G401.6 (cell line): Measurements from ENCODE around the gene JTB.

ENCODE experiments used
- FAIRE-seq: peaks from 2 replicates; lab custom pipeline; 2012; peaks lifted over from hg19 to GRCh38; lab: Jason Lieb, UNC

JTB gene

DNA sequence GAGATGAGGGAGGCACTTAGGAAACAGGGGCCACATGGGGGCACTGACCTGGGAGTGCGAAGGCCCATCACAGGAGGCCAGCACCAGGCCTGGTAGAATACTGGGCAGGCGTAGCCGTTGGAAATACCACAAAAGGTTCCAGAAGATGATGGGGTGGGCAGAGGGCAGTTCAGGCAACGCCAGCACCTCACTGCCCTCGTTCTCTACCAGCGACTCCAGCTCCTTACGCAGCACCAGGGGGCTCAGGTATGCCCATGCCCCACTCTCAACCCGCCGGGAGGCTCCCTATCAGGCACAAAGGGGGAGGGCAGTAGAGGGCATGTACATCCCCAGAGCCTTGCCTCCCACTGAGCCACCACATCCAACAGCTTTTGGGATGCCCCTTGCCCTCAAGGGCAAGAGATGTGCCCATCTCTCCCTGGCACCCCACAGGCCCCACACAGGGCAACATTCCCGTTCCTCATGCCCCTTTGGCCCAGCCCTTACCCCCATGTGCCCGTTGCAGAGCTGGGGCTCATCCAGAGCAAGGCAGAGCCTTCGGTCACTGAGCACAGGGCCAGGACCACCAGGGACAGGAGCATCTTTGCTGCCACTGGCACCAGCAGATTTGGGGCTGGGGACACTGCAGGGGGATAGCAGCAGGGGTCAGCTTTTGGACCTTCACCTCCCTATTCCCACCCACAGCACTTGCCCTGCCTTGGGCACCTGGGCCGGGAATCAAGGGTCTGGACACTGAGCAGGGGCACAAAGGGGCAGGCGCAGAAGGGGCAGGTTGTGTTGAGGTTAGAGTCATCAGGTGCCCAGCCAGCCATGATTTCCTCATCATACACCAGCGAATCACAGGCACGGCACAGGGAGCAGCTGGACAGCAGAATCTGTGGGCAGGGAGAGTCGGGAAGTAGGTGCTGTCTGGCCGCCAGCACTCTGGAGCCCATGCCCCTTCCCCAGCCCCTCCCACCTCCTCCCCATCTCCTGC is 45.0 kb downstream of the JTB start:
- FAIRE-seq, result no peak

GRCh38 chr1:153929981-153930948 is 47.2 kb downstream of the JTB start:
- no peak for FAIRE-seq

DNA sequence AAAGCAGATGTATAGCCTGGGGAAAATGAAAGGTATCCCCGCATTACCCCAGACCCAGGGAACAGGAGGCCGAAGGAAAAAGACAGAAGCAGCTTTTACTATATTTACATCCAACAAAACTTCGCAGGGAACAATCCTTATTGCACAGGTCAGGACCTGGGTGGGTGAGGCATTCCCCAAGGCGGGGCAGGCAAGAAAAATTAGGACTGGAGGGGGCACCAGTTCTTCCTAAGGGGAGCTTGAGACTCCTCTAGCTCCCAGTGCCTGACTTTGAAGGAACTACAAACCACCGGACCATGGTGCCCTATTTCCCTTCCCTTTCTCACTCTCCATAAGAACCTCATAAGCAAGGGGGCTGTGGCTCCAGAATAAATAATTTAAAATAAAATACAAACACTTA is 48.0 kb downstream of the JTB start:
- no peak for FAIRE-seq

DNA sequence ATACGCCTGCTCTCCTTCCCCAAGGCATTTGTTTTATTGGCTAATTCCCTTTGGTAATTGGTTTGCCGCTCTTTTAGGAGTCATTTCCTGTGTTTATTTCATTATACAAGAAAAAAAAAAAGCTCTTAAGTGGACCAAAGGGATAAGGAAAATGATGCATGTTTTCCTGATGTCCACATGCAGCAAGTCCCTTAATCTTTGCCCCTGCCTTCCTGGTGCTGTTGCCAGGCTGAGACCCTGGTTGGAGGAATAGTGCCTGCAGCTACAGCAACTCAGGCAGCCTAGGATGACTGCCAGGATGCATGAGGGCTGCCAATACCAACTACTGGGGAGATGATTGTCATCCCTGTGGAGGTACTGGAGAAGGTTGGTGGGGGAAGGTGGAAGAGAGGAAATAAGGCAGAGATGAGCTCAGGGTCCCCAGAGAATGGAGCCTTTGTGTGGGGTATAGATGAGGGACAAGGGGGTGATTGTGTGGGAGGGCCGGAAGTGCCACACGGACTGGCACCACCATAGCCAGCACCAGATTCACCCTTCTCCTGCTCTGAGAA is 48.6 kb downstream of the JTB start:
- FAIRE-seq, result no peak

GRCh38 chr1:153928245-153928644 is 49.2 kb downstream of the JTB start:
- no peak for FAIRE-seq

DNA sequence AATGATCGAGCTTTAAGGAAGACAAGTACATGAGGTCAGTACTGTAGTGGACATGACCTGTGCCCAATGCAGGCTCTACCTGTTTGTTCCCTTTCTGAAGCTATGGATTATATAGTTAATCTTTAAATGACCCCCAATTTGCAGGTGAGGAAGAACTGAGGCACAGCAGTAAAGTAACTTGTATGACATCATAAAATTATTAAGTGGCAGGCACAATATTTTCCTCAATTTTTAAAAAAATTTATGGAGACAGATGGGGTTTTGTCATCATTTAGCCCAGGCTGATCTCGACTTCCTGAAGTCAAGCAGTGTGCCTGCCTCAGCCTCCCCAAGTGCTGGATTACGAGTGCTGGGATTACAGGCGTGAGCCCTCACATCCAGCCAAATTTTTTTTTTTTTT is 51.1 kb downstream of the JTB start:
- no peak for FAIRE-seq
